SK-N-SH (cell line): ENCODE data around the gene ADAMTS14. TPM values are rescaled to one million over a fixed set of nuclear protein-coding genes. Genes with fewer than 3 reads are reported as not detected.

ENCODE experiments used
- CTCF ChIA-PET: fragments of 300-600, 350-600 bp; formaldehyde crosslinking; extraction: SDS; loops from one replicate; lab custom pipeline; 2021; lab: Yijun Ruan, JAX
- POLR2A ChIA-PET: fragments of 350-600 bp; sonication (Branson Sonifier 250); formaldehyde crosslinking; extraction: SDS; loops from one replicate; lab custom pipeline; 2020; ENCODE audit warnings: antibody characterized with exemption, inconsistent platforms; lab: Yijun Ruan, JAX
- DNase-seq: peaks from one replicate; pipeline ENCODE4 v3.0.0; 2012
- H2AFZ ChIP-seq: fragments of 200-600 bp; sonication (generic); 2 replicates; pipeline ENCODE4 v1.8.1; 2016; ENCODE audit warnings: antibody characterized with exemption, mild to moderate bottlenecking, low read depth
- H3F3A ChIP-seq: fragments of 200-600 bp; sonication (generic); replicated peaks from 2 replicates; pipeline ENCODE3; 2016; ENCODE audit warnings: antibody characterized with exemption, mild to moderate bottlenecking; ENCODE audit not compliant: insufficient read depth
- H3K27ac ChIP-seq, 2 experiments: fragments of 200-500 bp in 1 of 2; fragments of 200-600 bp in 1 of 2; sonication (Bioruptor generic) in 1 of 2; sonication (generic), shearing (Covaris generic) in 1 of 2; 2 replicates each; pipeline versions ENCODE4 v1.5.1 to v1.6.1; 2014 to 2016; ENCODE audit warnings: low read depth in 2 of 2, inconsistent platforms in 1 of 2, low read length in 1 of 2, mild to moderate bottlenecking in 1 of 2, mixed read lengths in 1 of 2
- H3K27me3 ChIP-seq: fragments of 200-600 bp; sonication (generic), shearing (Covaris generic); 2 replicates; pipeline ENCODE4 v1.6.1; 2016; ENCODE audit warnings: mixed run types; ENCODE audit not compliant: insufficient read depth
- H3K36me3 ChIP-seq, 2 experiments: fragments of 200-500 bp in 1 of 2; fragments of 200-600 bp in 1 of 2; sonication (Bioruptor generic) in 1 of 2; sonication (generic) in 1 of 2; replicated peaks in 1 of 2; 2 replicates each; pipeline versions ENCODE3 to v1.5.1; 2014 to 2016; ENCODE audit warnings: low read length in 1 of 2, mild to moderate bottlenecking in 1 of 2; ENCODE audit not compliant: insufficient read depth in 2 of 2, control insufficient read depth in 1 of 2
- H3K4me1 ChIP-seq, 2 experiments: fragments of 200-500 bp in 1 of 2; fragments of 200-600 bp in 1 of 2; sonication (Bioruptor generic) in 1 of 2; sonication (generic), shearing (Covaris generic) in 1 of 2; 2 replicates each; pipeline versions ENCODE4 v1.5.1 to v1.6.1; 2014 to 2016; ENCODE audit warnings: low read depth in 1 of 2, low read length in 1 of 2, mixed run types in 1 of 2; ENCODE audit not compliant: insufficient read depth in 2 of 2, control insufficient read depth in 1 of 2
- H3K4me2 ChIP-seq: fragments of 200-600 bp; sonication (generic), shearing (Covaris generic); 2 replicates; pipeline ENCODE4 v1.6.1; 2017; ENCODE audit warnings: mixed run types
- H3K4me3 ChIP-seq, 2 experiments: fragments of 200-500 bp in 1 of 2; fragments of 200-600 bp in 1 of 2; sonication (Bioruptor generic) in 1 of 2; sonication (generic), shearing (Covaris generic) in 1 of 2; 2 replicates each; pipeline versions ENCODE4 v1.5.1 to v1.8.1; 2014 to 2016; ENCODE audit warnings: low read depth in 2 of 2, inconsistent platforms in 1 of 2, low read length in 1 of 2, mild to moderate bottlenecking in 1 of 2, mixed read lengths in 1 of 2, moderate library complexity in 1 of 2
- H3K79me2 ChIP-seq: fragments of 200-600 bp; sonication (generic); 2 replicates; pipeline ENCODE4 v1.8.1; 2017; ENCODE audit warnings: mild to moderate bottlenecking; ENCODE audit not compliant: insufficient read depth
- H3K9ac ChIP-seq: fragments of 200-600 bp; sonication (generic); 2 replicates; pipeline ENCODE4 v1.6.1; 2017; ENCODE audit warnings: mixed run types
- H3K9me2 ChIP-seq: fragments of 200-600 bp; sonication (generic); 2 replicates; pipeline ENCODE4 v1.6.1; 2017; ENCODE audit warnings: mixed run types
- H3K9me3 ChIP-seq: fragments of 200-600 bp; sonication (generic); 2 replicates; pipeline ENCODE4 v1.6.1; 2017; ENCODE audit warnings: mixed run types, mild to moderate bottlenecking, moderate library complexity
- H4K20me1 ChIP-seq: fragments of 200-600 bp; sonication (generic); 2 replicates; pipeline ENCODE4 v1.6.1; 2017; ENCODE audit warnings: mild to moderate bottlenecking, mixed run types; ENCODE audit not compliant: insufficient read depth
- CHD2 ChIP-seq: fragments of 150-350 bp; IDR thresholded peaks from 2 replicates; pipeline ENCODE4 v1.6.1; 2018; ENCODE audit warnings: low read length; ENCODE audit not compliant: partially characterized antibody
- CTCF ChIP-seq: fragments of 200-600 bp; sonication (generic); IDR thresholded peaks from 2 replicates; pipeline ENCODE4 v1.6.1; 2017; ENCODE audit warnings: antibody characterized with exemption, mild to moderate bottlenecking, moderate library complexity
- EP300 ChIP-seq, 2 experiments: IDR thresholded peaks; 2 replicates each; pipeline versions ENCODE4 v1.4.0 to v1.6.1; 2012; ENCODE audit warnings: borderline replicate concordance in 1 of 2, low read depth in 1 of 2, low read length in 1 of 2
- EZH2phosphoT487 ChIP-seq: fragments of 200-600 bp; sonication (generic); IDR thresholded peaks from 2 replicates; pipeline ENCODE4 v1.6.1; 2017; ENCODE audit warnings: low read depth, mixed run types, mild to moderate bottlenecking, antibody characterized with exemption, moderate library complexity, borderline replicate concordance
- FOSL2 ChIP-seq: IDR thresholded peaks from 2 replicates; pipeline ENCODE4 v1.4.0; 2012; ENCODE audit warnings: low read depth, mild to moderate bottlenecking, moderate library complexity, borderline replicate concordance
- FOXJ3 ChIP-seq: sonication (generic); formaldehyde crosslinking; IDR thresholded peaks from 2 replicates; pipeline ENCODE4 v1.5.1; 2020; ENCODE audit warnings: mild to moderate bottlenecking, missing genetic modification reagents
- IRF3 ChIP-seq: fragments of 150-350 bp; IDR thresholded peaks from 2 replicates; pipeline ENCODE4 v1.6.1; 2016; ENCODE audit warnings: mild to moderate bottlenecking, low read depth, low read length
- JUND ChIP-seq: IDR thresholded peaks from 2 replicates; pipeline ENCODE4 v1.4.0; 2012
- MAX ChIP-seq: IDR thresholded peaks from 2 replicates; pipeline ENCODE4 v1.4.0; 2012; ENCODE audit warnings: low read depth
- MEF2A ChIP-seq: IDR thresholded peaks from 2 replicates; pipeline ENCODE4 v1.4.0; 2012; ENCODE audit warnings: low read depth, borderline replicate concordance
- MXI1 ChIP-seq: IDR thresholded peaks from 2 replicates; pipeline ENCODE4 v1.6.1; 2012; ENCODE audit warnings: mild to moderate bottlenecking, low read depth, low read length, improper control_type of control experiment
- NFIC ChIP-seq: IDR thresholded peaks from 2 replicates; pipeline ENCODE4 v1.4.0; 2012; ENCODE audit warnings: borderline replicate concordance
- RAD21 ChIP-seq: IDR thresholded peaks from 2 replicates; pipeline ENCODE4 v1.6.1; 2012; ENCODE audit warnings: mild to moderate bottlenecking, low read length
- RFX5 ChIP-seq: IDR thresholded peaks from 2 replicates; pipeline ENCODE4 v1.6.1; 2012; ENCODE audit warnings: mild to moderate bottlenecking, improper control_type of control experiment, low read length
- TAF1 ChIP-seq: IDR thresholded peaks from 2 replicates; pipeline ENCODE4 v1.6.1; 2012; ENCODE audit warnings: low read depth, mild to moderate bottlenecking, low read length, moderate library complexity, borderline replicate concordance
- TCF12 ChIP-seq: IDR thresholded peaks from 2 replicates; pipeline ENCODE4 v1.4.0; 2012
- TEAD4 ChIP-seq: IDR thresholded peaks from 2 replicates; pipeline ENCODE4 v1.4.0; 2012; ENCODE audit warnings: mild to moderate bottlenecking, borderline replicate concordance; ENCODE audit not compliant: insufficient read depth
- WGBS: methylation state at CpG from one replicate; pipeline ENCODE4 v1.1.6; 2017; ENCODE audit warnings: low lambda C conversion rate; 5-methylcytosine and 5-hydroxymethylcytosine counted together
- polyA plus RNA-seq, 3 experiments: library from polyadenylated mRNA; depleted of rRNA; stranded (reverse); fragments of >200 nt; gene quantifications; 2 replicates each; pipeline ENCODE4 v1.2.3, GENCODE V29; 2012
- TF ChIP-seq, protein P1 (sequence below): IDR thresholded peaks from 2 replicates; pipeline ENCODE4 v1.6.1; 2012; ENCODE audit warnings: mild to moderate bottlenecking, low read depth, low read length, moderate library complexity

The ADAMTS14 gene
- polyA plus RNA-seq, 1 of the 3 experiments (the other 2 are of a cell fraction): 1.1 TPM

GRCh38 chr10:70744617-70745143, 72.4 kb downstream of the ADAMTS14 start:
- CTCF ChIA-PET: interaction anchor here (1.1 to 1.6 kb wide), 2 partner anchors 14 to 195 kb away, joined by 3 to 4 read pairs; no protein-coding TSS in a partner anchor
- no peaks in the 10 kb centered on the region for H3K9me2 ChIP-seq
- H3K36me3 ChIP-seq: no peaks in the 10 kb centered on the region
- H3K4me2 ChIP-seq: no peak overlapping the region
- no peak overlapping the region for H3K9ac ChIP-seq
- H4K20me1 ChIP-seq: no peaks in the 10 kb centered on the region
- H3K79me2 ChIP-seq: no peaks in the 10 kb centered on the region
- DNase-seq: no peak
- no peaks in the 10 kb centered on the region for H3K9me3 ChIP-seq
- H3K4me3 ChIP-seq: no peak overlapping the region
- H3K27ac ChIP-seq: no peak overlapping the region
- H3K27me3 ChIP-seq: no peaks in the 10 kb centered on the region
- TF ChIP-seq CHD2 (no peak), MAX (no peak), FOXJ3 (CRISPR knock-in tag) (no peak), JUND (no peak), CTCF (no peak), MXI1 (no peak)
- 64% methylated on average over 6 of the region's 6 CpGs for WGBS
- no peak overlapping the region for H2AFZ ChIP-seq
- POLR2A ChIA-PET: no interaction called here
- H3F3A ChIP-seq: no peaks in the 10 kb centered on the region
- H3K4me1 ChIP-seq: peaks cover 0 to 4% of the 10 kb centered on the region in 2 experiments; a peak in 1 of 4 replicates

- no peaks in the 10 kb centered on the region for H3K27me3 ChIP-seq
- TF ChIP-seq MXI1 (no peak), TEAD4 (no peak), IRF3 (no peak), EZH2phosphoT487 (no peak), RFX5 (no peak), NFIC (no peak), TAF1 (no peak), RAD21 (no peak), TCF12 (no peak), FOSL2 (no peak), MEF2A (no peak), EP300 (IDR thresholded peaks at IDR 0.05; ENCODE audit: borderline replicate concordance in 1 of 2, low read depth in 1 of 2, low read length in 1 of 2) (no peak)
- TF ChIP-seq, protein P1, sequence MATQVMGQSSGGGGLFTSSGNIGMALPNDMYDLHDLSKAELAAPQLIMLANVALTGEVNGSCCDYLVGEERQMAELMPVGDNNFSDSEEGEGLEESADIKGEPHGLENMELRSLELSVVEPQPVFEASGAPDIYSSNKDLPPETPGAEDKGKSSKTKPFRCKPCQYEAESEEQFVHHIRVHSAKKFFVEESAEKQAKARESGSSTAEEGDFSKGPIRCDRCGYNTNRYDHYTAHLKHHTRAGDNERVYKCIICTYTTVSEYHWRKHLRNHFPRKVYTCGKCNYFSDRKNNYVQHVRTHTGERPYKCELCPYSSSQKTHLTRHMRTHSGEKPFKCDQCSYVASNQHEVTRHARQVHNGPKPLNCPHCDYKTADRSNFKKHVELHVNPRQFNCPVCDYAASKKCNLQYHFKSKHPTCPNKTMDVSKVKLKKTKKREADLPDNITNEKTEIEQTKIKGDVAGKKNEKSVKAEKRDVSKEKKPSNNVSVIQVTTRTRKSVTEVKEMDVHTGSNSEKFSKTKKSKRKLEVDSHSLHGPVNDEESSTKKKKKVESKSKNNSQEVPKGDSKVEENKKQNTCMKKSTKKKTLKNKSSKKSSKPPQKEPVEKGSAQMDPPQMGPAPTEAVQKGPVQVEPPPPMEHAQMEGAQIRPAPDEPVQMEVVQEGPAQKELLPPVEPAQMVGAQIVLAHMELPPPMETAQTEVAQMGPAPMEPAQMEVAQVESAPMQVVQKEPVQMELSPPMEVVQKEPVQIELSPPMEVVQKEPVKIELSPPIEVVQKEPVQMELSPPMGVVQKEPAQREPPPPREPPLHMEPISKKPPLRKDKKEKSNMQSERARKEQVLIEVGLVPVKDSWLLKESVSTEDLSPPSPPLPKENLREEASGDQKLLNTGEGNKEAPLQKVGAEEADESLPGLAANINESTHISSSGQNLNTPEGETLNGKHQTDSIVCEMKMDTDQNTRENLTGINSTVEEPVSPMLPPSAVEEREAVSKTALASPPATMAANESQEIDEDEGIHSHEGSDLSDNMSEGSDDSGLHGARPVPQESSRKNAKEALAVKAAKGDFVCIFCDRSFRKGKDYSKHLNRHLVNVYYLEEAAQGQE: no peak
- CTCF ChIA-PET: interaction anchor here (0.7 to 1.6 kb wide), 4 partner anchors 13 to 196 kb away, joined by 3 to 4 read pairs (median 3); no protein-coding TSS in a partner anchor
Measured at GRCh38 chr10:70745555-70745954, 73.2 kb downstream of the ADAMTS14 start.

More at GRCh38 chr10:70745555-70745954, 73.2 kb downstream of the ADAMTS14 start:
- no peaks in the 10 kb centered on the region for H3K36me3 ChIP-seq
- no peak overlapping the region for H3K4me3 ChIP-seq
- H3F3A ChIP-seq: no peaks in the 10 kb centered on the region
- H3K9me3 ChIP-seq: no peaks in the 10 kb centered on the region
- WGBS: 50% methylated on average over 2 of the region's 2 CpGs
- H3K4me1 ChIP-seq: peaks cover 0 to 4% of the 10 kb centered on the region in 2 experiments; a peak in 1 of 4 replicates
- POLR2A ChIA-PET: no interaction called here
- no peaks in the 10 kb centered on the region for H3K79me2 ChIP-seq
- H4K20me1 ChIP-seq: no peaks in the 10 kb centered on the region
- no peak overlapping the region for H3K4me2 ChIP-seq
- H3K27ac ChIP-seq: no peak overlapping the region
- H3K9ac ChIP-seq: no peak overlapping the region
- H2AFZ ChIP-seq: no peak overlapping the region
- H3K9me2 ChIP-seq: no peaks in the 10 kb centered on the region
- DNase-seq: no peak
